ENCODE measurements around the gene PHYH.

Gene PHYH

DNA sequence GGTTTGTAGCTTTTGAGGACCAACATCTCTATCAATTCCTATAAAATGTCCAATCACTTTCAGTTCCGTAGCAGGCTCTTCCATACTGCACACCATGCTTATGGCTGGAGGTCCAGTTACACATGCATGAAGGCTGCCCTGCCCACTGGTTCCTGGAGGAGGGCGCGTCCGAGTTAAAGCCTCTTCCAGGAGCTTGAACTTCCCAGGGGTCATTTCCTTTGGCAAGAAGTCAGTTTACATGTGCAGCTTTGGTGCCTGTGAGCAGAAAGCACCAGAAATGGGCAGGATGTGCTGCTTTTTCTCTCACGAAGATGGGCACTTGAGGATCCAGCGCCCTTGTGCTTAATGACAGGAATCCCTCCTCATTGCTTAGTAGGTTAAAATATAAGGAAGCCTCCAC lies 17.6 kb upstream of the PHYH start:
- no peaks in the 10 kb centered on the region for H3K4me1 ChIP-seq (ENCODE audit: control insufficient read depth in 1 of 2, insufficient read depth in 2 of 2, low read length in 2 of 2)
- no peaks in the 10 kb centered on the region for H3K9me3 ChIP-seq (ENCODE audit: control insufficient read depth in 1 of 2, low read length in 2 of 2)
- H3K27me3 ChIP-seq (ENCODE audit: low read depth, low read length), result no peaks in the 10 kb centered on the region
- peaks cover 3 to 34% of the 10 kb centered on the region in 2 donors for H3K36me3 ChIP-seq (ENCODE audit: control insufficient read depth in 1 of 2, insufficient read depth in 2 of 2, low read length in 2 of 2)
- H3K27ac ChIP-seq (ENCODE audit: low read length), result no peak overlapping the region
- H3K4me3 ChIP-seq (ENCODE audit: low read depth in 1 of 2, low read length in 2 of 2), result no peak overlapping the region

DNA sequence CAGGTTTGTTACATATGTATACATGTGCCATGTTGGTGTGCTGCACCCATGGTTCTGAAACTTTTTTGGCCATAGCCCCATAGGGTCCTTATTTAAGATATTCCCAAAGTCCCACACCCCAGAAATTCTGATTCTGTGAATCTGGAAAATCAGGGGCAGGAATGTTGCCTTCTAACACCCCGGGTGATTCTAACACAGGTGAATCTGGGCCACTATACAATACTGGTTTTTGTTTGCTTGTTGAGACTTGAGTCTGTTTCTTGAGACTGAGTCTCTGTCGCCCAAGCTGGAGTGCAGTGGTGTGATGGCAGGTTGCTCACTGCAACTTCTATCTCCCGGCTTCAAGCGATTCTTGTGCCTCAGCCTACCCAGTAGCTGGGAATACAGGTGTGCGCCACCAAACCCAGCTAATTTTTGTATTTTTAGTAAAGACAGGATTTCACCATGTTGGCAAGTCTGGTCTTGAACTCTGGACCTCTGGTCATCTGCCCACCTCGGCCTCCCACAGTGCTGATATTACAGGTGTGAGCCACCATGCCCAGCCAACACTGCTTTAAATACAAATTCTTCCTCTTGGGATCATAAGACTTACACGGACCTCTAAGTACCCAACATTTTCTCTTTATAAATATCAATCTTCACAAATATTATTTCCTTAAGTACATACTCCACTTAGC lies 16.9 kb upstream of the PHYH start:
- Histone ChIP-seq H3K36me3 (ENCODE audit: control insufficient read depth in 1 of 2, insufficient read depth in 2 of 2, low read length in 2 of 2) (peaks cover 0 to 27% of the 10 kb centered on the region in 2 donors), H3K27me3 (ENCODE audit: low read depth, low read length) (no peaks in the 10 kb centered on the region), H3K27ac (ENCODE audit: low read length) (no peak overlapping the region), H3K9me3 (ENCODE audit: control insufficient read depth in 1 of 2, low read length in 2 of 2) (no peaks in the 10 kb centered on the region), H3K4me1 (ENCODE audit: control insufficient read depth in 1 of 2, insufficient read depth in 2 of 2, low read length in 2 of 2) (no peaks in the 10 kb centered on the region), H3K4me3 (ENCODE audit: low read depth in 1 of 2, low read length in 2 of 2) (no peak overlapping the region)

DNA sequence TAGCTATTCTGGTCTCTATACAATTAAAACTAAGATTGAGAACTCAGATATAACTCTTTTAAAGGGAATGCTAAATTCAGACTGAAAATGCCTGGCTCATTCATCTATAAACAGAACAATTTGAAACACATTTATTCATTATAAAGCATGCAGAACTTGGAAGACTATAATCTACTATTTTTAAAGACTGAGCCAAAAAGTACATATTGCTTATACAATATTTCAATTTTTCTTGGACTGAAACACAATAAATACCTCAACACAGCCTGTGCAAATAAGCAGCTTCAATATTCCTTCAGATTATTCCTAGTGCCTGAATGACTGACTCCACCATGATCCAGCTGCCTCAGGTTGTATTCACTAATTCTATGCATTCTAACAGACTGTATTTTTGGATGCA lies 15.5 kb upstream of the PHYH start:
- H3K27ac ChIP-seq (ENCODE audit: low read length), result no peak overlapping the region
- no peaks in the 10 kb centered on the region for H3K9me3 ChIP-seq (ENCODE audit: control insufficient read depth in 1 of 2, low read length in 2 of 2)
- no peak overlapping the region for H3K4me3 ChIP-seq (ENCODE audit: low read depth in 1 of 2, low read length in 2 of 2)
- no peaks in the 10 kb centered on the region for H3K27me3 ChIP-seq (ENCODE audit: low read depth, low read length)
- no peaks in the 10 kb centered on the region for H3K4me1 ChIP-seq (ENCODE audit: control insufficient read depth in 1 of 2, insufficient read depth in 2 of 2, low read length in 2 of 2)
- peaks cover 0 to 14% of the 10 kb centered on the region in 2 donors for H3K36me3 ChIP-seq (ENCODE audit: control insufficient read depth in 1 of 2, insufficient read depth in 2 of 2, low read length in 2 of 2)

DNA sequence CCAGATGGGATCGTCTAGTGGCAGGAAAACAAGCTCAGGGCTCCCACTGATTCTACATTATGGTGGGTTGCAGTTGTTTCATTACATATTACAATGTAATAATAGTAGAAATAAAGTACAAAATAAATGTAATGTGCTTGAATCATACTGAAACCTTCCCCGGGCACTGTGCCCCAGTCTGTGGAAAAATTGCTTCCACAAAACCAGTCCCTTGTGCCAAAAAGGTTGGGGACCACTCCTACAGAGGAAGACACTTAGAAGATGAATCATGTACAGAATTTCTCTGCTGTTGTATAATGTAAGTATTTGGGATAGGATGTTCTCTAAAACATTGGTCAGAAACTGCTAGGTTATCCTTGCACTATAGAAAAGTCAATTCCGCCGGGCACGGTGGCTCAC lies 11.3 kb upstream of the PHYH start:
- no peaks in the 10 kb centered on the region for H3K36me3 ChIP-seq (ENCODE audit: control insufficient read depth in 1 of 2, insufficient read depth in 2 of 2, low read length in 2 of 2)
- no peak overlapping the region for H3K4me3 ChIP-seq (ENCODE audit: low read depth in 1 of 2, low read length in 2 of 2)
- H3K27me3 ChIP-seq (ENCODE audit: low read depth, low read length), result no peaks in the 10 kb centered on the region
- H3K27ac ChIP-seq (ENCODE audit: low read length), result no peak overlapping the region
- no peaks in the 10 kb centered on the region for H3K9me3 ChIP-seq (ENCODE audit: control insufficient read depth in 1 of 2, low read length in 2 of 2)
- H3K4me1 ChIP-seq (ENCODE audit: control insufficient read depth in 1 of 2, insufficient read depth in 2 of 2, low read length in 2 of 2), result no peaks in the 10 kb centered on the region

DNA sequence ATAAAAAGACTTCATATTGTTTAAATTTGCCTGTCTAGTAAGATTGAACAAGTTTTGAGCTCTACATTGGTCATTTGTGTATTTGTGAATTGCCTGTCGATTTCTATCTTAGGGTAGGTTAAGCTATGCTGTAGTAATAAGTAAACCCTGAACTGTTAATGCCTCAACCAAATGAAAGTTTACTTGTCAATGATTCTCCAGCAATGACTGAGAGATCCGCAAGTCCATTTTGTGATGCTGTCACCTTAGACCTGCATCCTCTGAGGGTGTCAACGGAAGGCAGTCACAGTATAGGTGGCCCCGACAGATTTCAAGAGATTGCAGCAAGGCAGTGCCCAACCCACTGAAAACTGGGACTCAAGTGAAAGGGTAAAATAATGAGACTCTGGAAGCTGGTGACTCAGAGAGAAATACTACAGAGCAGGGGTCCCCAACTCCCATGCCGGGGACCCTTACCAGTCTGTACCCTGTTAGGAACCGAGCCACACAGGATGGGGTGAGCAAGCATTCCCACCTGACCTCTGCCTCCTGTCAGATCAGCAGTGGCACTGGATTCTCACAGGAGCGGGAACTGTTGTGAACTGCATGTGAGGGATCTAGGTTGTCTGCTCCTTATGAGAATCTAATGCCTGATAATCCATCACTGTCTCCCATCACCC lies 10.8 kb upstream of the PHYH start:
- H3K36me3 ChIP-seq (ENCODE audit: control insufficient read depth in 1 of 2, insufficient read depth in 2 of 2, low read length in 2 of 2), result no peaks in the 10 kb centered on the region
- H3K9me3 ChIP-seq (ENCODE audit: control insufficient read depth in 1 of 2, low read length in 2 of 2), result no peaks in the 10 kb centered on the region
- no peak overlapping the region for H3K4me3 ChIP-seq (ENCODE audit: low read depth in 1 of 2, low read length in 2 of 2)
- no peaks in the 10 kb centered on the region for H3K27me3 ChIP-seq (ENCODE audit: low read depth, low read length)
- no peaks in the 10 kb centered on the region for H3K4me1 ChIP-seq (ENCODE audit: control insufficient read depth in 1 of 2, insufficient read depth in 2 of 2, low read length in 2 of 2)
- no peak overlapping the region for H3K27ac ChIP-seq (ENCODE audit: low read length)

DNA sequence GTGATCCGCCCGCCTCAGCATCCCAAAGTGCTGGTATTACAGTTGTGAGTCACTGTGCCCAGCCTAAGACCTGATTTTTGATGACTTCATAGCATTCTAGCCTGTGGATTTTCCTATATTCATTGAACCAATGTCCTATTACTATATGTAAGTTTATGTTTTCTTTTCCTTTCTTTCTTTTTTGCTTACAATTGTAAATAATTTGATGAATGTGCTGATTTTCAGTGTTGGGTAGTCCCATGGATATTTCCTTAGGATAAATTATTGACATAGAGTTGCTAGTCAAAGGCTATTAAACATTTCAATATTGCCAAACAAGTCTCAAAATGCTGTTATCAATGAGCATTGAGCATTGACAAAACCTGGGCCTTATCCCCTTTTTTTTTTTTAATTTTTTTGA lies 9.9 kb upstream of the PHYH start:
- H3K36me3 ChIP-seq (ENCODE audit: control insufficient read depth in 1 of 2, insufficient read depth in 2 of 2, low read length in 2 of 2), result no peaks in the 10 kb centered on the region
- no peaks in the 10 kb centered on the region for H3K27me3 ChIP-seq (ENCODE audit: low read depth, low read length)
- no peak overlapping the region for H3K27ac ChIP-seq (ENCODE audit: low read length)
- no peaks in the 10 kb centered on the region for H3K9me3 ChIP-seq (ENCODE audit: control insufficient read depth in 1 of 2, low read length in 2 of 2)
- H3K4me1 ChIP-seq (ENCODE audit: control insufficient read depth in 1 of 2, insufficient read depth in 2 of 2, low read length in 2 of 2), result no peaks in the 10 kb centered on the region
- H3K4me3 ChIP-seq (ENCODE audit: low read depth in 1 of 2, low read length in 2 of 2), result no peak overlapping the region

DNA sequence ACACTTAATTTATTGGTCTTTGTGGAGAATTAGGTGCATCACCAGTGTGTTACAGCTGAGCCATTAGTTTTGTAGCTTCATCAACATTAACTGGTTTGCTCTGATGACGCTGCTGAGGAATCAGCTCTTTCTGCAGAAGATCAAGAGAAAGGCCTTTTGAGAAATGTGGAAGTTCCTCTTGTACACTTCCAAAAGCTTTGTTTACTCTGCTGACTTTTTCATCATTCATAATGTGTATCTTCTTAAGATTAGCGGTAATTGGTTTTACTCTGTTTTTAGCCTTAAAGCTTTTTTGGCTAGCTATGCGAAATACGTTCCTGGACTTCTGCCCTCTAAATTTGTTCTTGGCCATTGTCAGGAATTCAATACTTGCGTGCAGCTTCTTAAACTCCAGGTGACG lies 8.2 kb upstream of the PHYH start:
- Histone ChIP-seq H3K4me1 (ENCODE audit: control insufficient read depth in 1 of 2, insufficient read depth in 2 of 2, low read length in 2 of 2) (no peaks in the 10 kb centered on the region), H3K27ac (ENCODE audit: low read length) (no peak overlapping the region), H3K9me3 (ENCODE audit: control insufficient read depth in 1 of 2, low read length in 2 of 2) (no peaks in the 10 kb centered on the region), H3K36me3 (ENCODE audit: control insufficient read depth in 1 of 2, insufficient read depth in 2 of 2, low read length in 2 of 2) (no peaks in the 10 kb centered on the region), H3K27me3 (ENCODE audit: low read depth, low read length) (no peaks in the 10 kb centered on the region), H3K4me3 (ENCODE audit: low read depth in 1 of 2, low read length in 2 of 2) (no peak overlapping the region)

DNA sequence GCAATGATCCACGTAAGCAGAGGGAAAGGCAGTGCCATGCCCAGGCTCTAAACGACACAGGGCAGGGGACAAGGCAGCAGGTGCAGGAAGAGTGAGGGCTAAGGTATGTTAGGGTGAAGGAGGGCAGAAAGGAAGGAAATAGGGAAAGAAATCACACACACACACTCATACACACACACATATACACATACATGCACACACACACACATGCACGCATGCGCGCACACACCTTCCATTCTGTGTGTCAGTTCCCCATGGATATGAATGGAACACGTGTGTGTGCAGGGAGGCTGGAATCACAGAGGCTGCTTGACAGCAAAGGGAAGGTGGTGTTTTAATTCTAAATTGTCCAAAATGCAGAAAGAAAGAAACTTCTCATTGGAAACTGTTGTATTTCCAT lies 6.2 kb upstream of the PHYH start:
- Histone ChIP-seq H3K36me3 (ENCODE audit: control insufficient read depth in 1 of 2, insufficient read depth in 2 of 2, low read length in 2 of 2) (no peaks in the 10 kb centered on the region), H3K4me3 (ENCODE audit: low read depth in 1 of 2, low read length in 2 of 2) (no peak overlapping the region)

DNA sequence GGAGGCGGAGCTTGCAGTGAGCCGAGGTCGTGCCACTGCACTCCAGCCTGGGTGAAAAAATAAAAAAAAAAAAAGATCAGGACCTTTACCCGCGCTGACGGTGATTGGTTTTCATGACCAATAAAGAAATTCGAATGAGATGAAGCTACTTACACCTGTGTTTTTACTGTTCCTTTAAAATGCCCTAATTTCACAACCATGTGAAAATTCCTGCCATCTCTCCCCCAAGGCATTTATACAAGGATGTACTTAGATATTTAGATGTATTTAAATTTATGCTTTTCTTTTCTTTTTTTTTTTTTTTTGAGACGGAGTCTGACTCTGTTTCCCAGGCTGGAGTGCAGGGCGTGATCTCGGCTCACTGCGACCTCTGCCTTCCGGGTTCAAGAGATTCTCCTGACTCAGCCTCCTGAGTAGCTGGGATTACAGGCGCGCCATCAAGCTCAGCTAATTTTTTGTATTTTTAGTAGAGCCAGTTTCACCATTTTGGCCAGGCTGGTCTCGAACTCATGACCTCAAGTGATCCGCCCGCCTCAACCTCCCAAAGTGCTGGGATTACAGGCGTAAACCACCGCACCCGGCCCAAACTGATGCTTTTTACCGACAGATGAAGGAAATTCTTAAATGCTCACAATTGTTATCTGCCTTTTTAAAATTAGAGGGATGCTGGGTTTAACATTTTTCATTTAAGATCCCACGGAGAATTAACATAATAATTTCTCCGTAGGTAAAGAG lies 3.1 kb upstream of the PHYH start:
- Histone ChIP-seq H3K9me3 (ENCODE audit: control insufficient read depth in 1 of 2, low read length in 2 of 2) (no peaks in the 10 kb centered on the region), H3K4me3 (ENCODE audit: low read depth in 1 of 2, low read length in 2 of 2) (peak overlapping the region in 1 of 2 donors; percentile 76), H3K27ac (ENCODE audit: low read length) (no peak overlapping the region)

More for the DNA sequence above, 6.2 kb upstream of the PHYH start:
- H3K27ac ChIP-seq (ENCODE audit: low read length), result no peak overlapping the region
- no peaks in the 10 kb centered on the region for H3K9me3 ChIP-seq (ENCODE audit: control insufficient read depth in 1 of 2, low read length in 2 of 2)
- peaks cover 0 to 4% of the 10 kb centered on the region in 2 donors for H3K4me1 ChIP-seq (ENCODE audit: control insufficient read depth in 1 of 2, insufficient read depth in 2 of 2, low read length in 2 of 2)
- no peaks in the 10 kb centered on the region for H3K27me3 ChIP-seq (ENCODE audit: low read depth, low read length)

DNA sequence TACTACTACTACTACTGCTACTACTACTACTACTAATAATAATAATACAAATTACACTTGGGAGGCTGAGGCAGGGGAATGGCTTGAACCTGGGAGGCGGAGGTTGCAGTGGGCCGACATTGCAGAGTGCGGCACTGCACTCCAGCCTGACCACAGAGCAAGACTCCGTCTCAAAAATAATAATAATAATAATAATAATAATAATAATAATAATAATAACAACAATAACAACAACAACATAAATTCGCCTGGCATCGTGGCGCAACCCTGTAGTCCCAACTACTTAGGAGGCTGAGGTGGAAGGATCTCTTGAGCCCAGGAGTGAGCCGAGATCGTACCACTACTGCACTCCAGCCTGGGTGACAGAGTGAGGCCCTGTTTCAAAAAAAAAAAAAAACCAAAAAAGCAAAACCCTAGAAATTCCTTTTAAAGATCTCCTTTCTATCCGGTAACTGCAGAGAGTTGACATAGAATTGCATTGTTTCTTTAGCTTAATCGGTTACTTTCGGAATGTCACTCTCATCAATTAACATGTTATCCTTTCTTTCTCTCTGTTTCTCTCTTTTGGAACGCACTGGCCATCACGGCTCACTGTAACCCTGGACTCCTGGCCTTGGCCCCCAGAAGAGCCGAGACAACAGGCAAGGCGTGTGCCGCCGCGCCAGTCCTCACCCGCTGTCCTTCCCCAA lies 972 bp downstream of the PHYH start:
- Histone ChIP-seq H3K36me3 (ENCODE audit: control insufficient read depth in 1 of 2, insufficient read depth in 2 of 2, low read length in 2 of 2) (peaks cover 5 to 20% of the 10 kb centered on the region in 2 donors), H3K4me3 (ENCODE audit: low read depth in 1 of 2, low read length in 2 of 2) (peak overlapping the region; percentile 61 to 90)

More for the DNA sequence above, 3.1 kb upstream of the PHYH start:
- H3K27me3 ChIP-seq (ENCODE audit: low read depth, low read length), result no peaks in the 10 kb centered on the region
- peaks cover 0 to 11% of the 10 kb centered on the region in 2 donors for H3K4me1 ChIP-seq (ENCODE audit: control insufficient read depth in 1 of 2, insufficient read depth in 2 of 2, low read length in 2 of 2)
- peaks cover 0 to 7% of the 10 kb centered on the region in 2 donors for H3K36me3 ChIP-seq (ENCODE audit: control insufficient read depth in 1 of 2, insufficient read depth in 2 of 2, low read length in 2 of 2)

DNA sequence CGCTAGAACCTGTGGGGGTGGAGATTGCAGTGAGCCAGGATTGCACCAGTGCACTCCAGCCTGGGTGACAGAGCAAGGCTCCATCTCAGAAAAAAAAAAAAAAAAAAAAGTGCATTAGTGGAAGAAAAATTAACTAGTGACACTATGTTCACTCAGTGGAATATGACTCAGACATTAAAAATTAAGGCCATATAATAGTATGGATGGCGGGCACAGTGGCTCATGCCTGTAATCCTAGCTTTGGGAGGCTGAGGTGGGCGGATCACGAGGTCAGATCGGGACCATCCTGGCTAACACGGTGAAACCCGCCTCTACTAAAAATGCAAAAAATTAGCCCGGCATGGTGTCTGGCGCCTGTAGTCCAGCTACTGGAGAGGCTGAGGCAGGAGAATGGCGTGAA lies 3.4 kb downstream of the PHYH start:
- Histone ChIP-seq H3K27me3 (ENCODE audit: low read depth, low read length) (no peaks in the 10 kb centered on the region), H3K27ac (ENCODE audit: low read length) (no peak overlapping the region), H3K4me3 (ENCODE audit: low read depth in 1 of 2, low read length in 2 of 2) (no peak overlapping the region), H3K36me3 (ENCODE audit: control insufficient read depth in 1 of 2, insufficient read depth in 2 of 2, low read length in 2 of 2) (peaks cover 9 to 32% of the 10 kb centered on the region in 2 donors), H3K9me3 (ENCODE audit: control insufficient read depth in 1 of 2, low read length in 2 of 2) (no peaks in the 10 kb centered on the region), H3K4me1 (ENCODE audit: control insufficient read depth in 1 of 2, insufficient read depth in 2 of 2, low read length in 2 of 2) (peaks cover 0 to 10% of the 10 kb centered on the region in 2 donors)

More for the DNA sequence above, 972 bp downstream of the PHYH start:
- Histone ChIP-seq H3K9me3 (ENCODE audit: control insufficient read depth in 1 of 2, low read length in 2 of 2) (no peaks in the 10 kb centered on the region), H3K4me1 (ENCODE audit: control insufficient read depth in 1 of 2, insufficient read depth in 2 of 2, low read length in 2 of 2) (peaks cover 0 to 11% of the 10 kb centered on the region in 2 donors), H3K27me3 (ENCODE audit: low read depth, low read length) (no peaks in the 10 kb centered on the region), H3K27ac (ENCODE audit: low read length) (peak overlapping the region; percentile 58)

All from muscle layer of duodenum (tissue), 2 donors.